MCF 10A (cell line): ENCODE data around the gene IKZF3. TPM values are rescaled to one million over a fixed set of nuclear protein-coding genes. Genes with fewer than 3 reads are reported as not detected.
"Not testable (repeated sequence)": the region's sequence is repeated elsewhere in the genome, so short reads cannot be mapped to it uniquely, and the experiment has no call there.

ENCODE experiments used
- BruUV-seq: library from RNA; stranded (reverse); fragments of 400-500 nt; replicated peaks from 2 replicates; lab custom pipeline; 2021; lab: Mats Ljungman, UMichigan
- CTCF ChIA-PET: fragments of 300-600 bp; sonication (Branson Sonifier 250); formaldehyde crosslinking; extraction: SDS; loops from one replicate; lab custom pipeline; 2021; ENCODE audit warnings: antibody characterized with exemption, inconsistent platforms; lab: Yijun Ruan, JAX
- POLR2A ChIA-PET: fragments of 300-600, 350-650 bp; sonication (Branson Sonifier 250); formaldehyde crosslinking; extraction: SDS; loops from one replicate; lab custom pipeline; 2020; ENCODE audit warnings: antibody characterized with exemption, inconsistent platforms; lab: Yijun Ruan, JAX
- DNase-seq: peaks from one replicate; pipeline ENCODE4 v3.0.0-alpha.2; 2018; ENCODE audit not compliant: unreplicated experiment
- H3K27ac Mint-ChIP-seq: one replicate; pipeline ENCODE4 v1.8.0; 2022; ENCODE audit warnings: mild to moderate bottlenecking, low read depth, mixed read lengths; ENCODE audit not compliant: unreplicated experiment
- H3K27me3 Mint-ChIP-seq: one replicate; pipeline ENCODE4 v1.8.0; 2022; ENCODE audit warnings: mixed read lengths; ENCODE audit not compliant: insufficient read depth, unreplicated experiment
- H3K36me3 Mint-ChIP-seq: one replicate; pipeline ENCODE4 v1.8.0; 2022; ENCODE audit warnings: mild to moderate bottlenecking, moderate library complexity, mixed read lengths; ENCODE audit not compliant: insufficient read depth, unreplicated experiment
- H3K4me1 Mint-ChIP-seq: one replicate; pipeline ENCODE4 v1.8.0; 2022; ENCODE audit warnings: mixed read lengths; ENCODE audit not compliant: insufficient read depth, unreplicated experiment
- H3K4me3 Mint-ChIP-seq: one replicate; pipeline ENCODE4 v1.8.0; 2022; ENCODE audit warnings: mild to moderate bottlenecking, moderate library complexity, mixed read lengths; ENCODE audit not compliant: unreplicated experiment
- H3K9me3 Mint-ChIP-seq: one replicate; pipeline ENCODE4 v1.8.0; 2022; ENCODE audit warnings: mixed read lengths; ENCODE audit not compliant: unreplicated experiment
- CTCF ChIP-seq: fragments of 200-600 bp; IDR thresholded peaks from one replicate; pipeline ENCODE4 v1.8.0; 2022; ENCODE audit warnings: antibody characterized with exemption, mild to moderate bottlenecking; ENCODE audit not compliant: unreplicated experiment
- intact Hi-C: fragments of 100-400 bp; cut with micrococcal nuclease; formaldehyde crosslinking; loops from 2 replicates; pipeline ENCODE4 v1.14.1; 2022
- total RNA-seq: library from RNA; stranded (reverse); gene quantifications from 2 replicates; pipeline ENCODE4 v1.2.3, GENCODE V29; 2022

The IKZF3 gene
- total RNA-seq, 1 experiment from 2014 or later = not detected

- no TSS peak for BruUV-seq
- Mint-ChIP-seq H3K9me3 (no peaks in the 10 kb centered on the region), H3K4me1 (no peaks in the 10 kb centered on the region), H3K27me3 (peaks cover 73% of the 10 kb centered on the region), H3K27ac (no peak overlapping the region), H3K36me3 (no peaks in the 10 kb centered on the region), H3K4me3 (no peak overlapping the region)
- ChIA-PET POLR2A (interaction anchor here (0.7 to 0.9 kb wide), 3 partner anchors 8 to 275 kb away, joined by 3 read pairs; no protein-coding TSS in a partner anchor), CTCF (no interaction called here)
- no peak for DNase-seq
- intact Hi-C loops = no loop called here
- no peak for TF ChIP-seq CTCF
Measured at GRCh38 chr17:39863244-39863917, 731 bp downstream of the IKZF3 start.

- CTCF ChIA-PET = interaction anchor here (0.6 kb wide), 1 partner anchor 213 kb away, joined by 3 read pairs; no protein-coding TSS in a partner anchor
- intact Hi-C loops = no loop called here
- Mint-ChIP-seq H3K27me3 (peaks cover 57% of the 10 kb centered on the region), H3K4me1 (no peaks in the 10 kb centered on the region), H3K9me3 (no peaks in the 10 kb centered on the region), H3K4me3 (no peak overlapping the region), H3K36me3 (no peaks in the 10 kb centered on the region), H3K27ac (no peak overlapping the region)
- no TSS peak for BruUV-seq
- TF ChIP-seq CTCF = no peak
- POLR2A ChIA-PET = interaction anchor here (0.6 kb wide), 1 partner anchor 433 kb away, joined by 3 read pairs; no protein-coding TSS in a partner anchor
- no peak for DNase-seq
Measured at GRCh38 chr17:39861235-39861634, 2.9 kb downstream of the IKZF3 start.

- intact Hi-C loops, H3K36me3 Mint-ChIP-seq, BruUV-seq, H3K4me1 Mint-ChIP-seq, POLR2A ChIA-PET, H3K9me3 Mint-ChIP-seq, H3K27ac Mint-ChIP-seq, CTCF ChIA-PET, H3K4me3 Mint-ChIP-seq, DNase-seq: not testable (repeated sequence)
- peaks cover 47% of the 10 kb centered on the region for H3K27me3 Mint-ChIP-seq
Measured at GRCh38 chr17:39855911-39856649, 8.0 kb downstream of the IKZF3 start.

- no TSS peak for BruUV-seq
- intact Hi-C loops = no loop called here
- no peak overlapping the region for H3K4me3 Mint-ChIP-seq
- POLR2A ChIA-PET = no interaction called here
- no peak for DNase-seq
- H3K27ac Mint-ChIP-seq = no peak overlapping the region
- H3K36me3 Mint-ChIP-seq = no peaks in the 10 kb centered on the region
- no peaks in the 10 kb centered on the region for H3K4me1 Mint-ChIP-seq
- no peak for TF ChIP-seq CTCF
- H3K9me3 Mint-ChIP-seq = no peaks in the 10 kb centered on the region
- CTCF ChIA-PET = no interaction called here
- peaks cover 44% of the 10 kb centered on the region for H3K27me3 Mint-ChIP-seq
Measured at GRCh38 chr17:39854909-39855308, 9.2 kb downstream of the IKZF3 start.
